Uterus (tissue), 4 donors: Measurements from ENCODE around the gene RINL. TPM values are rescaled to one million over a fixed set of nuclear protein-coding genes. Genes with fewer than 3 reads are reported as not detected.

Source experiments
- DNase-seq, 2 donors: peaks; one replicate each; pipeline ENCODE4 v3.0.0-alpha.2; 2019 to 2020
- H3K27ac ChIP-seq, 2 donors: fragments of 200-600 bp; sonication (generic); 1 replicate in 1 of 2; 2 replicates in 1 of 2; pipeline ENCODE4 v1.5.1; 2016 to 2018
- H3K27me3 ChIP-seq, 2 donors: fragments of 200-600 bp; sonication (generic); one replicate each; pipeline ENCODE4 v1.5.1; 2018 to 2019; ENCODE audit warnings: control low read depth in 1 of 2
- H3K36me3 ChIP-seq, 2 donors: fragments of 200-600 bp; sonication (generic); one replicate each; pipeline ENCODE4 v1.5.1; 2019; ENCODE audit warnings: control low read depth in 1 of 2
- H3K4me1 ChIP-seq, 2 donors: fragments of 200-600 bp; sonication (generic); one replicate each; pipeline ENCODE4 v1.5.1; 2018 to 2019; ENCODE audit warnings: control low read depth in 1 of 2
- H3K4me3 ChIP-seq, 2 donors: fragments of 200-600 bp; sonication (generic); 1 replicate in 1 of 2; 2 replicates in 1 of 2; pipeline ENCODE4 v1.5.1; 2018 to 2019; ENCODE audit warnings: mild to moderate bottlenecking in 1 of 2
- H3K9me3 ChIP-seq, 2 donors: fragments of 200-600 bp; sonication (generic); one replicate each; pipeline ENCODE4 v1.5.1; 2019; ENCODE audit warnings: control low read depth in 1 of 2
- POLR2A ChIP-seq, 2 donors: fragments of 450-650 bp; IDR thresholded peaks; one replicate each; pipeline ENCODE4 v1.6.1; 2016; ENCODE audit warnings: antibody characterized with exemption in 2 of 2, mild to moderate bottlenecking in 1 of 2, moderate library complexity in 1 of 2
- intact Hi-C: fragments of 100-400 bp; cut with DNase I; formaldehyde crosslinking; loops from one replicate; pipeline ENCODE4 v1.15.1; 2023; ENCODE audit warnings: low total_unique reads
- total RNA-seq, 4 donors: library from RNA; depleted of rRNA in 3 of 4; stranded (reverse); fragments of >200 nt in 3 of 4; gene quantifications; one replicate each; pipeline versions ENCODE4 v1.1.0 to v1.2.4, GENCODE V29; 2014 to 2023
- TF ChIP-seq, protein P1 (sequence below), 4 experiments: fragments of 200-600 bp in 2 of 4; fragments of 450-650 bp in 2 of 4; sonication (generic) in 2 of 4; IDR thresholded peaks; one replicate each; pipeline ENCODE4 v1.5.1; 2016 to 2019; ENCODE audit warnings: antibody characterized with exemption in 4 of 4, mild to moderate bottlenecking in 2 of 4, moderate library complexity in 1 of 4
- donor health status: DM: yes; HTN: yes; CAD: no.

The RINL gene
- total RNA-seq, 4 donors from 2014 or later, result 3.3 to 308 (median 5.0) TPM

DNA sequence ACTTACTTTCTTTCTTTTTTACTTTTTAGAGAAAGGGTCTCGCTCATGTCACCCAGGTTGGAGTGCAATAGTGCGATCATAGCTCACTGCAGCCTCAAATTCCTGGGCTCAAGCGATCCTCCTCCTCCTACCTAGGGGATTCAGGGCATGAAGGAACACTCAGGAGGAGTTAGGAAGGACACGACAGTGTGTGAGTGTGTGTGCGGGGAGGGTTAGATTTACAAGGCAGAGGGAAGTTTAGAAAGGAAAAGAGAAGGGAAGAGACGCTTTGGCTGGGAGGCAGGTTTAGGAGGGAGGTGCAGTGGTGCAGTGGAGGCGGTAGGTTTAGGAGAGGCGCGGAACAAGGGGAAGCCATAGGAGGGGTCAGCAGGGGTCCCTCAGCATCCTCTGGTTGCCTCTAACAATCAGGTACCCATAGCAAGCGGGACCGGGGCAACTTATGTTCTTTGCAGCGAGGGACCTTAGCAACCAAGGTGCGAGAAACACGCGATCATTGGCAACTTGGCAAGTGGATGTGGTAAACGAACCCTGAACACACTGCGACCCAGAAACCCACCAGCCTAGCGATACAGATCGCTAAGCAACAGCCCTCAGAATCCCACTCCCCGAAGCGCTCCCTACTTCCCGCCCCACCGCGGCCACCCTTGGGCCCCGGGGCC, 20.8 kb upstream of the RINL start:
- Histone ChIP-seq H3K27me3 (no peaks in the 10 kb centered on the region), H3K4me1 (peaks cover 0 to 6% of the 10 kb centered on the region in 2 donors), H3K36me3 (no peaks in the 10 kb centered on the region), H3K4me3 (peak overlapping the region; percentile 62 to 92), H3K27ac (peak overlapping the region; percentile 74 to 84), H3K9me3 (no peaks in the 10 kb centered on the region)
- no peak for TF ChIP-seq POLR2A (IDR thresholded peaks at IDR 0.05)
- TF ChIP-seq, protein P1, sequence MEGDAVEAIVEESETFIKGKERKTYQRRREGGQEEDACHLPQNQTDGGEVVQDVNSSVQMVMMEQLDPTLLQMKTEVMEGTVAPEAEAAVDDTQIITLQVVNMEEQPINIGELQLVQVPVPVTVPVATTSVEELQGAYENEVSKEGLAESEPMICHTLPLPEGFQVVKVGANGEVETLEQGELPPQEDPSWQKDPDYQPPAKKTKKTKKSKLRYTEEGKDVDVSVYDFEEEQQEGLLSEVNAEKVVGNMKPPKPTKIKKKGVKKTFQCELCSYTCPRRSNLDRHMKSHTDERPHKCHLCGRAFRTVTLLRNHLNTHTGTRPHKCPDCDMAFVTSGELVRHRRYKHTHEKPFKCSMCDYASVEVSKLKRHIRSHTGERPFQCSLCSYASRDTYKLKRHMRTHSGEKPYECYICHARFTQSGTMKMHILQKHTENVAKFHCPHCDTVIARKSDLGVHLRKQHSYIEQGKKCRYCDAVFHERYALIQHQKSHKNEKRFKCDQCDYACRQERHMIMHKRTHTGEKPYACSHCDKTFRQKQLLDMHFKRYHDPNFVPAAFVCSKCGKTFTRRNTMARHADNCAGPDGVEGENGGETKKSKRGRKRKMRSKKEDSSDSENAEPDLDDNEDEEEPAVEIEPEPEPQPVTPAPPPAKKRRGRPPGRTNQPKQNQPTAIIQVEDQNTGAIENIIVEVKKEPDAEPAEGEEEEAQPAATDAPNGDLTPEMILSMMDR (IDR thresholded peaks at IDR 0.05), result no peak
- DNase-seq, result peak in 1 of 2 donors; percentile 31
- intact Hi-C loops, result no loop called here

DNA sequence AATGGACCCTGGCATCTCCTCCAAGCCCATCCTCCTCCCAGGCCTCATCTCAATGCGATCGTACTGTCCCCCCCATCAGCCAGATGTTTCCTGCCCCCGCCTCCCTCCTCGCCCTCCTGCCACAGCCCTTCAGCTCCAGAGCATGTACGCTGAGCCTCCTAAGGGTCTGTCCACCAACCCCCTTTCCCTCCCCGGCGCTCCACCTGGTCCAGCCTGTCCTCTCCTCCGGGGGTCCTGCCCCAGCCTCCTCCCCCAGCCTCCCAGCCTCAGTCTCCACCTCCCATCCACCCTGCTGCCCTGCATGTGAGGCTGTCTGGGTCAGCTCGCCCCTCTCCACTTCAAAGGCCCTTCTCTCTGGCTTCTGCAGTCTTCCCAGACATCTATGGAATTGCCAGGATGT, 16.9 kb upstream of the RINL start:
- H3K27ac ChIP-seq, result no peak overlapping the region

DNA sequence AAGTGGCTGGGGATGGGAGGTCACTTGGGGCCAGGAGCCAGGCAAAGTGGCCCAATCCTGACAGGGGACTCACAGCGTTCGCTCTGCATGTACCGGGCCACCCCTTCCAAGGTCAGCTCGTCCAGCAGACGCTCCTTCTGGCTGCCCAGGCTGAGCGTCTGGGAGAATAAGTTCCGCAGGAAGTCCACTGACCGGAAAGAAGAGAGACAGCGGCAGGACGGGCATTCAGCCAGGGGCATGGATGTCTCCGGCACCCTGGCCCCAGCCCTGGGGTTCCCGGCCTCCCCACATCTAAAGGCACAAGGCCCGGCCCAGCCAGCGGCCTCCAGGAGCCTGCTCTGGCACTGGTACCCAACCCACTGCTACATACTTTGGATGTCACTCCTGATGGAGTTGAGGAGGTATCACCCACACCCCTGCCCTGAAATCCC, 15.3 kb upstream of the RINL start:
- no peak for TF ChIP-seq POLR2A (IDR thresholded peaks at IDR 0.05)
- intact Hi-C loops, result no loop called here
- H3K36me3 ChIP-seq, result no peaks in the 10 kb centered on the region

More for the DNA sequence above, 16.9 kb upstream of the RINL start:
- Histone ChIP-seq H3K27me3 (no peaks in the 10 kb centered on the region), H3K36me3 (no peaks in the 10 kb centered on the region), H3K4me1 (peaks cover 0 to 6% of the 10 kb centered on the region in 2 donors), H3K4me3 (no peak overlapping the region), H3K9me3 (no peaks in the 10 kb centered on the region)
- TF ChIP-seq, protein P1 (IDR thresholded peaks at IDR 0.05), result no peak
- no peak for TF ChIP-seq POLR2A (IDR thresholded peaks at IDR 0.05)
- DNase-seq, result no peak
- intact Hi-C loops, result no loop called here

DNA sequence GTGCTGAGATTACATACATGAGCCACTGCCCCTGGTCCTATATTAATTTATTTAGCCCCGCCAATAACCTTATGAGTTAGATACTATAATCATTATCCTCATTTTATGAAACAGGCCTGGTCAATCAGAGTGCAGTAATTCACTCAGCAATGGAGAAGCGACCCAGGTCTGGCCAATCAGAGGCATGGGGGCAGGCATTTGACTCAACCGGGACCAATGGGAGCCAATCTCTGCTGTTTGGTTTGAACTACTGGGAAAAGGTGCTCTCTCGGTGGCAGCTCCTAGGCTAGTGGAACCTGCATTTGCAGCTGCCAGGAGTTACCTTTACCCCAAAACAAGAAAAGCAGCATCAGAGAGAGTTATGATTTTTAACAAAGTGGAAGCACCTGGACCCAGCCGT, 14.8 kb upstream of the RINL start:
- no peak overlapping the region for H3K4me3 ChIP-seq
- intact Hi-C loops, result no loop called here
- no peak overlapping the region for H3K27ac ChIP-seq
- H3K9me3 ChIP-seq, result no peaks in the 10 kb centered on the region
- TF ChIP-seq, protein P1 (IDR thresholded peaks at IDR 0.05), result no peak
- no peak for TF ChIP-seq POLR2A (IDR thresholded peaks at IDR 0.05)
- no peaks in the 10 kb centered on the region for H3K27me3 ChIP-seq
- H3K36me3 ChIP-seq, result no peaks in the 10 kb centered on the region
- H3K4me1 ChIP-seq, result no peaks in the 10 kb centered on the region
- no peak for DNase-seq

More for the DNA sequence above, 15.3 kb upstream of the RINL start:
- peaks cover 0 to 5% of the 10 kb centered on the region in 2 donors for H3K4me1 ChIP-seq
- H3K9me3 ChIP-seq, result no peaks in the 10 kb centered on the region
- H3K27me3 ChIP-seq, result no peaks in the 10 kb centered on the region
- no peak for DNase-seq
- H3K4me3 ChIP-seq, result no peak overlapping the region
- no peak overlapping the region for H3K27ac ChIP-seq

DNA sequence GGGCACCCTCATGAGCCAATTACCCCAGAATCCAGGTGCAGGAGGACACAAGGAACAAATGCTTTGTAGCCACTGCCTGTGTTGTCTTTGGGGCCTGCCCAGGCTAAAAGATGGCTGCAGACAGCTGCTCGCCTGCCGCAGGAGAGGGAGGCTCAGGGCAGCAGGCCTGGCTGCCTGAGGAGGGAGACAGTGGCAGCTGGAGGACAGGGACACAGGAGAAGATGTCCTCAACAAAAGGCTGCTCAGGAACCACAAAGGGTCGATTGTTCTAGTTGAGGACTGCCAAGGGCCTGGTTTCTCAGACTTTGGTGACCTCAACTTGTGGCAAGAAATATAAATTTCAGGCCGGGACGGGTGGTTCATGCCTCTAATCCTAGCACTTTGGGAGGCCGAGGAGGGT, 13.7 kb upstream of the RINL start:
- H3K27ac ChIP-seq, result no peak overlapping the region
- TF ChIP-seq POLR2A (IDR thresholded peaks at IDR 0.05), result no peak
- TF ChIP-seq, protein P1 (IDR thresholded peaks at IDR 0.05), result no peak
- DNase-seq, result no peak
- no peaks in the 10 kb centered on the region for H3K27me3 ChIP-seq
- H3K4me3 ChIP-seq, result no peak overlapping the region
- H3K4me1 ChIP-seq, result no peaks in the 10 kb centered on the region
- intact Hi-C loops, result no loop called here
- no peaks in the 10 kb centered on the region for H3K36me3 ChIP-seq
- no peaks in the 10 kb centered on the region for H3K9me3 ChIP-seq
